HEK293T (cell line): ENCODE results near the gene CCNE1.

Experiments used
- BHLHE40 ChIP-seq: fragments of 450-650 bp; IDR thresholded peaks from 2 replicates; pipeline ENCODE4 v1.6.1; 2016; ENCODE audit warnings: mild to moderate bottlenecking, moderate library complexity, borderline replicate concordance
- CTBP1 ChIP-seq: fragments of 450-650 bp; IDR thresholded peaks from 2 replicates; pipeline ENCODE4 v1.6.1; 2016; ENCODE audit warnings: borderline replicate concordance
- ELF4 ChIP-seq: fragments of 450-650 bp; IDR thresholded peaks from 2 replicates; pipeline ENCODE4 v1.6.1; 2017; ENCODE audit warnings: antibody characterized with exemption
- FOXK2 ChIP-seq: fragments of 450-650 bp; IDR thresholded peaks from 2 replicates; pipeline ENCODE4 v1.6.1; 2016; ENCODE audit warnings: mild to moderate bottlenecking
- FOXM1 ChIP-seq: fragments of 450-650 bp; IDR thresholded peaks from 2 replicates; pipeline ENCODE4 v1.6.1; 2017; ENCODE audit warnings: mild to moderate bottlenecking, borderline replicate concordance
- HDGF ChIP-seq: fragments of 450-650 bp; IDR thresholded peaks from 2 replicates; pipeline ENCODE4 v1.6.1; 2017; ENCODE audit warnings: antibody characterized with exemption, borderline replicate concordance
- L3MBTL2 ChIP-seq: fragments of 450-650 bp; conservative IDR thresholded peaks from 2 replicates; pipeline ENCODE4 v1.6.1; 2016; ENCODE audit warnings: mild to moderate bottlenecking
- NFRKB ChIP-seq: fragments of 450-650 bp; IDR thresholded peaks from 2 replicates; pipeline ENCODE4 v1.6.1; 2016; ENCODE audit warnings: mild to moderate bottlenecking, moderate library complexity
- PKNOX1 ChIP-seq: fragments of 450-650 bp; IDR thresholded peaks from 2 replicates; pipeline ENCODE4 v1.6.1; 2016
- SP1 ChIP-seq: fragments of 450-650 bp; IDR thresholded peaks from 2 replicates; pipeline ENCODE4 v1.6.1; 2017
- SUZ12 ChIP-seq: fragments of 450-650 bp; IDR thresholded peaks from 2 replicates; pipeline ENCODE4 v1.6.1; 2016; ENCODE audit warnings: mild to moderate bottlenecking
- TARDBP ChIP-seq: fragments of 450-650 bp; IDR thresholded peaks from 2 replicates; pipeline ENCODE4 v1.6.1; 2016

- TF ChIP-seq FOXK2 (no peak), SP1 (no peak), BHLHE40 (no peak), PKNOX1 (no peak), TARDBP (no peak), NFRKB (no peak), HDGF (no peak), ELF4 (no peak), L3MBTL2 (no peak), CTBP1 (no peak), FOXM1 (no peak), SUZ12 (no peak)
These were observed 489 bp downstream of the CCNE1 start for GRCh38 chr19:29812080-29812880.
